Dermis blood vessel endothelial cell (primary cell): ENCODE data around the gene CHKA. TPM values are rescaled to one million over a fixed set of nuclear protein-coding genes. Genes with fewer than 3 reads are reported as not detected.
A peak's percentile ranks its signal among the peaks of the same experiment; 100 is the strongest.
"Not testable (repeated sequence)": the region's sequence is repeated elsewhere in the genome, so short reads cannot be mapped to it uniquely, and the experiment has no call there.

ENCODE experiments used
- DNase-seq: peaks from one replicate; pipeline ENCODE4 v3.0.0; 2010
- total RNA-seq: library from RNA; depleted of rRNA; stranded (reverse); fragments of >200 nt; gene quantifications from 2 replicates; pipeline ENCODE4 v1.2.3, GENCODE V29; 2014

The CHKA gene
- total RNA-seq, 1 donor from 2014 or later = 32.8 TPM

GRCh38 chr11:68115285-68115684 lies 5.9 kb downstream of the CHKA start:
- no peak for DNase-seq

- DNase-seq = peak; percentile 60
These were observed 7.2 kb downstream of the CHKA start for GRCh38 chr11:68113986-68114385.

- no peak for DNase-seq
These were observed 13.5 kb downstream of the CHKA start for GRCh38 chr11:68107689-68108088.

DNA sequence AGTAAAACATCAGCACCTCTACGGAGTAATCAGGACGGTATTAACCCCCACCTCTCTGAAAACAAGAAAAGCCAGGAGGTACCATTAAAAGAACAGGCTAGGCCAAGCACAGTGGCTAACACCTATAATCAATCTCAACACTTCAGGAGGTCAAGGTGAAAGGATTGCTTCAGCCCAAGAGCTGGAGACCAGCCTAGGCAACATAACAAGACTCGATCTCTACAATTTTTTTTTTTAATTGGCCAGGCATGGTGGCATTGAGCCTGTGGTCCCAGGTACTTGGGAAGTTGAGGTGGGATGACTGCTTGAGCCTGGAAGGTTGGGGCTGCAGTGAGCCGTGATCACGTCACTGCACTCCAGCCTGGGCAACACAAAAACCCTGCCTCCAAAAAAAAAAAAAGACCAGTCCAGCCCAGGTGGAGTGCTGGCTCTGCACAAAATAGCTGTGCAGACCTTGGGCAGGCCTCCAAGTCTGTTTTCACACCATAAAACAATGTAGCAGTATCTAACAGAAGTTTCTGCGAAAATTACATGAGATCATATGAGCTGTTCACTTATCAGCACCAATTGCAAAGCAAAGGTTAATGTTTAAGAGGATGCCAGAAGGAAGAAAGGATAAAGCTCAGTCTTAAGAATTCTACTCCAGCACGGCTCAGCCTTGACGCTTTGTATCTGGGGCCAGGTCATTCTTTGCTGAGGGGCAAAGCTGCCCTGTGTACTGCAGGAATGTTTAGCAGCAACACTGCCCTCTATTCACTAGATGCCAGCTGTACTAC lies 14.8 kb downstream of the CHKA start:
- peak; percentile 67 for DNase-seq

DNA sequence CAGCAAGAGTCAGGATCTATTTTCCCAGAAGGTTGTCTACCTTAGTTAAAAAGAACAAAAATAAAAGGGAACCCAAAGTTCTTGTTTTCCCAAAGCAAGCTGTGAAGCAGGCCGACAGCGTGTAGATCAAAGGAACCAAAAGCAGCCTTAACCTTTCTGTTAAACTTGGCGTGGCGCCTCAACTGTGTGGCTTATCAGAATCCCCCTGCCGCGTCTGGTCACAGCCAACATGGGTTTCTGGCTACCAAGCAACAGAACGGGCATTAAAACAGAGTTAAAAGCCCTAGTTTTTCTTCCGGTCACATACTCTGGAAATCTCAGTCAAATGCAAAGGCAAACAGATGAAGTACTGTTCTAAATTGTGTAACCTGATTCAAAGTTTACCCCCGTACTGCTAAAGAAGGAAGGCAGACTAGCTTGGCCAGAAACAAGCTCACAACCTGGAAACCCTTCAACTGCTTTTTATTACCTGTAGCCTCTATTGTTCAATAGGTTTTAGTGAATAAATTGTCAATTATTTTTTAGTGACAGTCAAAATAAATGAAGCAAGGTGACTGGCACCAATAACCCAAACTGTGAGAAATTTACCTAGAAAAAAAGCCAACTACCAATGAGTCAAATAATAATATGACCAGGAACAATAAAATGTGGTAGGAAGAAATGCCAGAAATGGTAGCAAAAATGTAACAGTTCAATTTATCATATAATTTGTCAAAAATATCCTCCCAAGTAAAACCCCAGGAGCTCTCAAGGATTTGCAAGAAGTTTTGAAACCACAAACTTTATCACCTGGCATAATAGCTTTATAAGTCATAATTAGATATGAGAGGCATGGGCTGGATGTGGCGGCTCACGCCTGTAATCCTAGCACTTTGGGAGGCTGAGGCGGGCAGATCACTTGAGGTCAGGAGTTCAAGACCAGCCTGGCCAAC lies 21.4 kb downstream of the CHKA start:
- peak; percentile 86 for DNase-seq

- DNase-seq = no peak
These were observed 22.1 kb downstream of the CHKA start for GRCh38 chr11:68099057-68099456.

DNA sequence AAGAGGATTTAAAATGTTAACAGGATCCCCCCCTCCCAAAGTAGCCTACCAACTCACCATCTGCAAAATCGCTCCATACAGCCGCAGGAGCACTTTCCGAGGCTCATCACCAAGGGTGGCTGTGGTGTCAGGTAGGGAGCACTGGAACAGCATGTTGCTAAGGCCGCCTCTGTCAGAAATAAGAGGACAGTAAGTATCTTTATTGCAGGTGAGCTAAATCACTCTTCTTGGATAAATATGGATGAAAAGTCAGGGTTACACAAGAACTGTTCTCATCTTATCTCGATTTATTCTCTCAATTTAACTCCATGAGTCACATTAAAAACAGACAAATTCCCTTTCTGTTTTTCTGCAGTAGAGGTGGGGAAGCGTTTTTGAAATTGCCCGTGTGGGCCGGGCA lies 24.2 kb downstream of the CHKA start:
- no peak for DNase-seq

DNA sequence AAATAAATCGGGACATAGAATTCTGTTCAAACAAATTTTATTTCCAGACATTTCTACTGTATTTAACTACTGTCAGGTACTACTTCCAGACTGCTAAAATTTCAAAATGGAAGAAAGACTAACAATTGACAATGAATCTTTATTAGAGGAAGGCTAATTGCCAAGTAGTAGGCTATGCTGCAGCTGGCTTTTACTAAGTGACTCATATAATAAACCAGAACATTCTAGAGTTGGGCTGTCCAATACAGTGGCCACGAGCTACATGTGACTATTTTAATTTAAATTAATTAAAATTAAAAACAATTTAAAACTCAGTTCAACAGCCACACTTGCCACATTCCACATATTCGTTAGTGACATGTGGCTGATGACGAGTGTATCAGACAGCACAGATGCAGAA lies 27.6 kb downstream of the CHKA start:
- no peak for DNase-seq

DNA sequence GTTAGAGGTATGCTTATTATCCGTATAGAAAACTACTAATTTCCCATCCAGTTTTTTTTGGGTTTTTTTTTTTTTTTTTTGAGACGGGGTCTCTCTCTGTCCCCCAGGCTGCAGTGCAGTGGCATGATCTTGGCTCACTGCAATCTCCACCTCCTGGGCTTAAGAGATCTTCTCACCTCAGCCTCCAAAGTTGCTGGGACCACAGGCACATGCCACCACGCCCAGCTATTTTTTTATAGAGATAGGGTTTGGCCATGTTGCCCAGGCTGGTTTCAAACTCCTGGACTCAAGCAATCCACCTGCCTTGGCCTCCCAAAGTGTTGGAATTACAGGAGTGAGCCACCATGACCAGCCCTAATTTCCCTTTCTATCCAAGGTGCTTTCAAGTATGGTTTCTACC lies 28.2 kb downstream of the CHKA start:
- not testable (repeated sequence) for DNase-seq

DNA sequence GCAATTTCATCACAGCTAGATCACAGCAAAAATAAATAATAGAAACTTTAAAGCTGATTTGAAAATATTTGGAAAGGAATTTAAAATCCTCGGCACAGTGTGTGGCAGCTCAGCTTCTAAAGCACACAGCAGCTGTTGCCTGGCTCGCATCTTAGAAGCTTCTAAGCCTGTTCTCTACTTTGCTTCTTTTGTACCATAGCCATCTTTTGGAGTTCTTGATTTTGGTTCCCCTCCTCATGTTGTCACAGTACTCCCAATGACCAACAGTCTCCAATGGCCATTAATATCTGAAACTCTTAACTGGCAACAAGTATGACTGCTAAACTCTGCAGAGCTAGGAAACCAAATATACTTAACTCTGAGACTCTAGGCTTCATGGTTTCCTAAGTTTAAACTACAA lies 28.8 kb downstream of the CHKA start:
- no peak for DNase-seq

GRCh38 chr11:68090706-68091105 lies 30.5 kb downstream of the CHKA start:
- DNase-seq = peak; percentile 70

- no peak for DNase-seq
These were observed 30.9 kb downstream of the CHKA start for GRCh38 chr11:68090287-68090686.

DNA sequence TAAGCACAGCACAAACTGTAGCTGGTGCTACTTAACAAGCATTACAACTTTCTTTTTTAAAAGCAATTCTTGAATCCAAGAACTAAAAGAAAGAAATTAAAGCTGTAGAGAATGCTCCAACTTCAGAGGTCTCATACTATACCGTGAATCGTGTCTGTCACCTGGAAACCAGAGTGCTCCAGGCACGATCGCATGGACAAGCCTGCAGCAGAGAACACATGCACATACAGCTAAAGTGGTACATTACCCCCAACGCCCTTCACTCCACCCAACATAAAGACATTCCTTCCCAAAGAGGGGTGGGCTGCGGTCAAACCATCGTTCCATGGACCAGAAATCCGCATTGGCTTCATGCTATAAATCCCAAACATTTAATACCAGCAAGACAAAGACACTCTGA lies 31.5 kb downstream of the CHKA start:
- no peak for DNase-seq

- DNase-seq = no peak
These were observed 37.7 kb downstream of the CHKA start for GRCh38 chr11:68083517-68083916.

GRCh38 chr11:68082481-68082880 lies 38.7 kb downstream of the CHKA start:
- DNase-seq = no peak

DNA sequence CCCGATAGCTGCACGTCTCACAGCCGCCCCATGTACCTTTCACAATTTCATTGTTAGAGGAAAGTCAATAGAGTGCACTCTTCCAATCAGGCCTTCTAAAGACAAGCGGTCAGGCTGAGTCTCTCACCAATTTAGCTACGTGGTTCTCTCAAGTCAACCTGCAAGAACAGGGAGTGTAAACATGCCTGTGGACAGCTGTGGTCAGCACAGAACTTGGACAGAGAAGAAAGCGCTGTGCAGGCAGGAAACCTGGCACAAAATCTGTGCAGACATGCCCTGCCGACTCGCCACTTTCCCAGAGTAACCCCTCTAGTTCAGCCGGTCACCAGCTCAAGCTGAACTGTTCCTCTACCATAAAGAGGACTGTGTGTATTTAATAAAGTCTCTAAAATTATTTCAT lies 39.5 kb downstream of the CHKA start:
- peak; percentile 19 for DNase-seq

- no peak for DNase-seq
These were observed 40.3 kb downstream of the CHKA start for GRCh38 chr11:68080860-68081259.

DNA sequence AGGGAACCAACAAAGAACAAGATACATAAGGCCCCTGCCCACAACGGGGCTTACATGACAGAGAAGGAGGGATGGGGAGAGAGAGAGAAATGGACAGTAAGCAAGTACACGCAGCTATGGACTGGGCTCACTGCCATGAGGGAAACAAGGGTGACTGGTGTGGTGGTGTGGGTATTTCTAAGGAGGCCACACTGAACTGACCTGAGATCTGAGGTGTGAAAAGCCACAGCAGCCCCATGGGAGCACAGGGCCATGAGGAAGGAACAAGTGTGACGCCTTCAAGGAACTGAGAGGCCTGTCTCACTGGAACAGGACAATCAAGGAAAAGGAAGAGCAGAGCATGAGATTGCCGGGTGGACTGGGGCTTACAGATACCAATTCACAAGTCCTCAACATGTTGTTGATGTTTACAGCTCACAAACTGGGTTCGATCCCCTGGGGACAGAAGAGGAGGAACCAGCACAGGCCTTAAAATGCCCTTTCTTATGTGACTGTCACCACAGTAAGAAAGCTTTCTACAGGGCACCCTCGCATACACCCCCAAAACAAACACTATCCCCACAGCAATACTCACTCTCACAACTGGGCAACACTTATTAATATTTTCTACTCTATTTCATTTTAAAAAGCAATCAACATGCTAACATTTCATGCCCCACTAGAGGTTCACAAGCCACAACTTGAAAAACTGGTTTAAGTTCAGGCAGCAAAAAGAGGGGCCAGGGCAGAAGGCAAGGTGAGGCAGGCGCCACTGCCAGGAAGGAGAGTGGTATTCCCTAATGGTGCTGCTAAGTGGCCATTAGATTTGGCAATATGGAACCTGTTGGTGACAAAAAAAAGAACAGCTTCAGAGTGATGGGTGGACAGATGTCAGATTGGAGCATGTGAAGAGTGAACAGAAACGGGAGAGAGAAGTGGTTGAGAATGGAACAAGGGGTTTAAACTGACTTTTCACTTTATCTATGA lies 43.3 kb downstream of the CHKA start:
- DNase-seq = no peak

DNA sequence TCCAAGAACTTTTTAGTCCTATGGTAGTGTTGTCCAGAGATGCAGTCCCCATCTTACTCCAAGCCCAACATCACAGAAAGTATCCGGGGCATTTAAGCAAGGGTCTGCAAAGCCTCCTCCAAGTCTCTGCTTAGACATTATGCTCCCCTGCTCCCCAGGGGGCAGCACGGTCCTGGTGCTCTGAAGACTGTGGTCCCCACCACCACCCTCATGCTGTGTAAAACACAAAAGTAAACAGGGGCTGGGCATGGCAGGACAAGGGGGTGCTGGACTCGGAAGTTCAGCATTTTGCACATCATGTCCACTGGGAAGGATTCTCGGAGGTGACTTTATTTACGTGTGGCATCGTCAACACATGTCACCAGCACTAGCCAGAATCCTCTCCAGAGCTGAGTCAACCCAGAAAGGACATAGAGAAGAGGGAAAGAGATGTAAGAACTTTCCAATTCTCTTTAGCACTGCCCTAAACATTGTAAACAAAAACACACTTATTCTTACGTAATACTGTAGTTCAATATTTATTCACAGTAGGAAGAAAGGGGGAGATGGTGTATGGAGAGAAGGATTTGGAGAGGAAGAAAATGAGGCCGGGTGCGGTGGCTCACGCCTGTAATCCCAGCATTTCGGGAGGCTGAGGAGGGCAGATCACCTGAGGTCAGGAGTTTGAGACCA lies 44.7 kb downstream of the CHKA start:
- peak; percentile 48 for DNase-seq

GRCh38 chr11:68074584-68075352 lies 46.4 kb downstream of the CHKA start:
- DNase-seq = no peak
